PC-3 (cell line): ENCODE measurements around the gene SOX1.

Source experiments
- EZH2 ChIP-seq: fragments of 300-600 bp; sonication (generic); IDR thresholded peaks from one replicate; pipeline ENCODE4 v1.6.1; 2017; ENCODE audit warnings: antibody characterized with exemption, mild to moderate bottlenecking, low read length; ENCODE audit not compliant: unreplicated experiment
- TF ChIP-seq, protein P1 (sequence below): fragments of 300-600 bp; sonication (generic); conservative IDR thresholded peaks from 2 replicates; pipeline ENCODE4 v1.5.1; 2017; ENCODE audit warnings: antibody characterized with exemption, low read depth, mild to moderate bottlenecking, low read length

DNA sequence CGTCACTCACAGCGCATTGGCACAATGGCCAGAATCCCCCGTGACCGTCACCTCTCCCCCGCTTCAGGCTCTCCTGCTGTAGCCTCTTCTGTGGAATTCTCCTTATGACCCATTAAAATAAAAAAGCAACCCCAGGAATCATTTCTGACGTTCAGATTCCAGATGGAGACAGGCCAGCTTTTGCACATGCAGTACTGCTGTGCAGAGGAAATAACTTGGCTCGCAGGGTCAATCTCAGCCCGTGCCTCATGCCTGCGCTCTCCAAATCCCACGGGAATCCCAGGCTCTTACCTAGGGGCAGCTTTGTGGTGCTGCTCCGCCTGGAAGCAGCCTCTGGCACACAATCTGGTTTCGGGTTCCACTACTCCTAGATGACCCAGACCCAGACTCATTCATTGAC is 32.7 kb upstream of the SOX1 start:
- TF ChIP-seq, protein P1, sequence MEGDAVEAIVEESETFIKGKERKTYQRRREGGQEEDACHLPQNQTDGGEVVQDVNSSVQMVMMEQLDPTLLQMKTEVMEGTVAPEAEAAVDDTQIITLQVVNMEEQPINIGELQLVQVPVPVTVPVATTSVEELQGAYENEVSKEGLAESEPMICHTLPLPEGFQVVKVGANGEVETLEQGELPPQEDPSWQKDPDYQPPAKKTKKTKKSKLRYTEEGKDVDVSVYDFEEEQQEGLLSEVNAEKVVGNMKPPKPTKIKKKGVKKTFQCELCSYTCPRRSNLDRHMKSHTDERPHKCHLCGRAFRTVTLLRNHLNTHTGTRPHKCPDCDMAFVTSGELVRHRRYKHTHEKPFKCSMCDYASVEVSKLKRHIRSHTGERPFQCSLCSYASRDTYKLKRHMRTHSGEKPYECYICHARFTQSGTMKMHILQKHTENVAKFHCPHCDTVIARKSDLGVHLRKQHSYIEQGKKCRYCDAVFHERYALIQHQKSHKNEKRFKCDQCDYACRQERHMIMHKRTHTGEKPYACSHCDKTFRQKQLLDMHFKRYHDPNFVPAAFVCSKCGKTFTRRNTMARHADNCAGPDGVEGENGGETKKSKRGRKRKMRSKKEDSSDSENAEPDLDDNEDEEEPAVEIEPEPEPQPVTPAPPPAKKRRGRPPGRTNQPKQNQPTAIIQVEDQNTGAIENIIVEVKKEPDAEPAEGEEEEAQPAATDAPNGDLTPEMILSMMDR: no peak
- TF ChIP-seq EZH2: no peak
